Fibroblast of peridontal ligament (primary cell): ENCODE data around the gene SRPK2.
"Not testable (repeated sequence)": the region's sequence is repeated elsewhere in the genome, so short reads cannot be mapped to it uniquely, and the experiment has no call there.

Experiments used
- DNase-seq: peaks from one replicate; pipeline ENCODE4 v3.0.0-alpha.2; 2010; ENCODE audit errors: extremely low read depth

SRPK2 gene

DNA sequence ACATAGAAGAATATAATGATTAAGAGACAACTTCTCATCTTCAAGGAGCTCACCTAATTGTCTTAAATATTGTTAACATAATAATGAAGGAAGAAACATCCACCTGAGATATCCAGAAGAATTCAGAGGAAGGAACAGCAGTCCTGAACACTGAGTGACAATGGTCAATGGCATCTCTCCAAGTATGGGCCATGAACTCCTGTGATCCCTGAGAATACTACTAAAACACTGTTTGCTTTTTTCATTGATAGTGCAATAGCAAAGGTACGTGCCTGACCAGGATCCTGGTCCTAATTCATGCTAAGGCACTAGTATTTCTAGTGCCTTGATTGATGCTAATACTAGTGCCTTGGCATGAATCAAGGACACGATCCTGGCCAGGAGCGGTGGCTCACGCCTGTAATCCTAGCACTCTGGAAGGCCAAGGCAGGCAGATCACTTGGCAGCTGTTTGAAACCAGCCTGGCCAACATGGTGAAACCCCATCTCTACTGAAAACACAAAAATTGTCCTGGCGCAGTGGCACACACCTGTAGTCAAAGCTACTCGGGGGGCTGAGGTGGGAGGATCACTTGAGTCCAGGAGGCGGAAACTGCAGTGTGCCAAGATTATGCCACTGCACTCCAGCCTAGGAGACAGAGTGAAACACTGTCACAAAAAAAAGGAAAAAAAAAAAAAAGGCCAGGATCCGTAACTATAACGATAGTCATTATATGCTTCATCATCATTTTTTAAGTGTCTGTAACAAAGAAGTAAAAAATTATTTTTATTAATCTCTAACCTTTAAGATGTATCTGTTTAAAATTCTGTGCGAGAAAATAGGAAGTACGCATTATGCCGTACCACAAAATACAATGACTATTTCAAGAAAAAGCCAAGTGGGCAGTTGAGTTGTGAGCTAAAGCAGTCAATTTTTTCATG, 49.1 kb downstream of the SRPK2 start:
- DNase-seq = no peak

DNA sequence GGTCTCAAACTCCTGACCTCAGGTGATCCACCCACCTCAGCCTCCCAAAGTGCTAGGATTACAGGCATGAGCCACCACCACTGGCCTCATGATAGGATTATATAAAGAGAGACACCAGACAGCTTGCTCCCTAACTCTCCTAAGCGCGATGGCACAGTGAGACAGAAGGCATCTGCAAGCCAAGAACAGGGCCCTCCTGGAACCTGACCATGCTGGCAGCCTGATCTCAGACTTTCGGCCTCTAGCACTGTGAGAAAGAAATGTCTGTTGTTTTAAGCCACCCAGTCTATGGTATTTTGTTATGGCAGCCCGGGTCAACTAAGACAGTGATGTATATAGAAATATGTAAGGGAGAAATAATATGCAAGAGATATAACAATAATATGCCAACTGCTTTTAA, 51.2 kb downstream of the SRPK2 start:
- no peak for DNase-seq

DNA sequence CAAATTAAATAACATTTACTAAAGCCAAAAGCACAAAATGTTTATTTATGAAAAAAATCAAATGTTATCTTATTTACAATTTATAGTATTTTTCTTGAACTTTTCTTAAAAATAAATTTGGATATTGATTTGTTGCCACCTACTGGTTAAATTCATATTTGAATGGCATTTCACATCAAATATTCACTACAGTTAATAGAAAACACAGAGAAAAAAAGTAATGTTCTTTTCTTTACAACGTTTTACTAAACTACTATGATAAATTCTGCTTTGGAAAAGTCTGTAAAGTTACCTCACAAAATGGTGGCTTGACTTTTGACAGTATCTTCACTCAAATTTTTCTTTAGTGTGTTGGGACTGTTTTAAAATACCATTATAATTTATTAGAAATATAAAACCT, 52.7 kb downstream of the SRPK2 start:
- peak; percentile 64 for DNase-seq

GRCh38 chr7:105332661-105333060, 56.1 kb downstream of the SRPK2 start:
- peak; percentile 32 for DNase-seq

DNA sequence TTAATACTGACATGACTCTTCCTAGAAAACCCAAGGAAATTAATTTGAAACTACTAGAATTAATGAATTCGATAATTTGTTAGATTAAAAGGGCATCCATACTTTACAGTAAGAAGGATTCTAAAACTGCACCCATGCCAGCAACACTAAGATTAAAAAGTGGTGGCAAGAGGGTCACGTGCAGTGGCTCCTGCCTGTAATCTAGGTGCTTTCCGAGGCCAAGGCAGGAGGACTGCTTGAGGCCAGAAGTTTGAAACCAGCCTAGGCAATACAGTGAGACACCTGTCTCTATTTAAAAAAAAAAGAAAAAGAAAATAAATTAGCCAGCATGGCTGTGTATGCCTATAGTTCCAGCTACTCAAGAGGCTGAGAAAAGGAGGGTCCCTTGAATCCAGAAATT, 58.2 kb downstream of the SRPK2 start:
- no peak for DNase-seq

GRCh38 chr7:105327201-105327600, 61.5 kb downstream of the SRPK2 start:
- no peak for DNase-seq

DNA sequence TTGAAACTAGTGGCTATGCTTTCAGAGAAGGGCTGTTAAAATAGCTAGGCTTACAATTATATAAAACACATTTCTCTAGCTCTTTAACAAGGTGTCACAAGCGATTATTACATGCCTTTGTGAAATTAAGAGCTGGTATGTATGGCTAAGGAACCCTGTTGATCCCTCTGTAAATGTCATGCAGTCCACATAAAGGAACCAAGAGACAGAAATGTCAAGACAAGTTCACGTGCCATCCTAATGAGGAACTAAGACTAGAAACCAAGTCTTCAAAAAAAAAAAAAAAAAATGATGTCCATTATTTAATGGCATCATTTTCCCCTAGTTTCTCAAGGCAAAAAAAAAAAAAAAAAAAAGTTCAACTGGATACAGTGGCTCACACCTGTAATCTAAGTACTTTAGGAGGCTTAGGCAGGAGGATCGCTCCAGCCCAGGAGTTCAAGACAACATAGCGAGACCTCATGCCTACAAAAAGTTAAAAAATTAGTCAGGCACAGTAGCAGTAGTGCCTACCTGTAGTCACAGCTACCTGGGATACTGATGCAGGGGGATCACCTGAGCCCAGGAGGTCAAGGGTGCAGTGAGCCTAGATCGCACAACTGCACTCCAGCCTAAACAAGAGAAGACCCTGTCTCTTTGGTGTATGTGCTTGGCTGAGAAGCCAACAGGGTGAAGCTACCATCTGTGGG, 63.4 kb downstream of the SRPK2 start:
- no peak for DNase-seq

DNA sequence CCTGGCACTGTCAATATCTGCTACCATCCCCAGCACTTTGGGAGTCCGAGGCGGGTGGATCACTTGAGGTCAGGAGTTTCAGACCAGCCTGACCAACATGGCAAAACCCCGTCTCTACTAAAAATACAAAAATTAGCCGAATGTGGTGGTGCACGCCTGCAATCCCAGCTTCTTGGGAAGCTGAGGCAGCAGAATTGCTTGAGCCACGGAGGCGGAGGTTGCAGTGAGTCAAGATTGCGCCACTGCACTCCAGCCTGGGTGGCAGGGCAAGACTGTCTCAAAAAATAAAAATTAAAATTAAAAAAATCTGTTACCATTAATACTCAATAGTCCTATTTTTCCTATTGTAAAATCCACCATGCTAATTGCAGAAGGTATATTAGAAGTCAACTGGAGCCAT, 64.1 kb downstream of the SRPK2 start:
- DNase-seq = not testable (repeated sequence)

- no peak for DNase-seq
These were observed 65.4 kb downstream of the SRPK2 start for GRCh38 chr7:105323366-105323765.

- DNase-seq = no peak
These were observed 66.0 kb downstream of the SRPK2 start for GRCh38 chr7:105322655-105323277.

GRCh38 chr7:105321754-105322455, 66.8 kb downstream of the SRPK2 start:
- no peak for DNase-seq

GRCh38 chr7:105320896-105321295, 67.8 kb downstream of the SRPK2 start:
- DNase-seq = no peak

DNA sequence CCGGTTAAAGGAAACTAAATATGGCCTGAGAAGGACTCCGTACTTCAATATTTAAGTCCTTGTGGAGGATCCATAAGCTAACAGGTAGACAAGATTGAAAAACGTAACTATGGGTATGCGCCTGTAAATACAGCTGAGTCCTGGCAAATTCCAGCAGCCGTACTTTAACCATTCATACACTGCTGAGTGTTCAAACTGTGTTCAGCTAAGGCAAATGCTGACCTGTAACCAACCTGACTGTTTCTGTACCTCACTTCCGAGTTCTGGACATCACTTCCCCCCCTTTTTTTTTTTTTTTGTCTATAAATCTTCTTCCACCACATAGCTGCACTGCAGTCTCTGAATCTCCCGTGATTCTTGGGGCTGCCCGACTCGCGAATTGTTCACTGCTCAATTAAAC, 69.1 kb downstream of the SRPK2 start:
- no peak for DNase-seq

DNA sequence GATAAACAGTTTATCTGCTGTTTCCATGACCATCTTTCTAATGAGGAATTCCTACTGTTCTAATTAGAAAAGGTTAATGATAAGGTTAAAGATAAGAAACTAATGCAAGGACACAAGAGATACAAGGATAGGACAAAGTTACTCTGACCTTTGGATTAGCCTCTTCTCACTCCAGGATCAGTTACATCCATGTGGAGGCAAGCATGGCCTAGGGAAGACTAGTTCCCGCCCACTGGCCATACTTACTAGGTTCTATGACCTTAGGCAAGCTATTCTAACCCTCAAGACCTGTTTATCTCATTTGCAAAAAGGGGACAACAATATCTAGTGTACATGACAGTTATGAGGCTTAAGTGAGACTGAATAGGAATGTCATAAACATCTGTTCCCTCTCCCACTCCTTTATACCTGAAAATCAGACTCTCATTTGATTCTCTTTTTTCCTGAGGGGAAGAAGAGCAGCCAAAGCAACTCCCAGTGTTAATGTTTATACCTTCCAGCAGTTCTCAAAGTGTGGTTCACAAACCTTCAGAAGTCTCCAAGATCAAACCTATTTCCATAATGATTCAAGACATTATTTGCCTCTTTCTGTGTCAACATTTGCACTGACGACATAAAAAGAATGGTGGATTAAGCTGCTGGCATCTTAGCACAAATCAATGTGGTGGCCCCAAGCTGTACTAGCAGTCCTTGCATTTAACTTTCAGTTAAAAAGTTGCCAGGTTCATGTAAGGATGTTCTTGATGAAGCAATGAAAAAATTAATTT, 72.0 kb downstream of the SRPK2 start:
- no peak for DNase-seq

- peak; percentile 31 for DNase-seq
These were observed 73.4 kb downstream of the SRPK2 start for GRCh38 chr7:105315357-105315756.

DNA sequence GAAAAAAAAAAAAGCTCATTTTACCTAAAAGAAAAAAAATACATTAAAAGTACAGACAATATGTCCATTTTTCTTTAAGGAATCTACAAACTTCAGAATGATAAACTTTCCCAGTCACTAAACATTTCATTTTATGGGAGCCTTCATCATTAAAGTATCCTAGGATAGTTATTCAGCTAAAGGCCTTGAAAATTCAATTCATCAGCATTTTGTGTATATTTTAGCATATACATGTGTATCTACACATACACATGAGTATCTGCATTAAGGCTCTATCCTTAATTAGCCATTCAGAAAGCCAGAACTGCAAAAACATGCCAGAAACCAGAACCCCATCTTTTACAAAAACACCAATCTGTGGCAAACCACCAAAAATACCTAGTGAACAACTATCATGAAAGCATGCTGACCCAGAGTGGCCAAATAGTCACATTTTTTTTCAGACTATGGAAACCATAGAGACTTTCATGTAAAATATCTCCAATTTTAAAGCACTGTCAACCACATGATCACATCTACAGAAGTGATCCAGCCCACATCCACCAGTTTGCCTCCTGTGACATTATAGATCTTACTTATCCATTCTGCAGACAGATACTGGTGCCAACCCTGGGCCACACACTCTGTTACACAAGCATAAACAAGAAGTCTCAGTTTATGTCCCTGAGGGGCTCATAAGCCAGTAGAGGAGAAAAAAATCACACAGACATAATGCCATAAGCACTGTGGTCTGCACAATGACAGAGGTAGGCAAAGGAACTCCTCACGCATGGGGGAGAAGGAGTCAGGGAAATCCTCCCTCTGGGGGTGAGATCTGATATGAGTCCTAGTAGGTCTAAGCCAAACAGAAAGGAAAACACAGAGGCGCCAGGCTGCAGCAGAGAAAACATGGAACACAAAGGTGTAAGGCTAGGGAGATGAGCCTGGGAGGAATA, 79.2 kb downstream of the SRPK2 start:
- DNase-seq = no peak

DNA sequence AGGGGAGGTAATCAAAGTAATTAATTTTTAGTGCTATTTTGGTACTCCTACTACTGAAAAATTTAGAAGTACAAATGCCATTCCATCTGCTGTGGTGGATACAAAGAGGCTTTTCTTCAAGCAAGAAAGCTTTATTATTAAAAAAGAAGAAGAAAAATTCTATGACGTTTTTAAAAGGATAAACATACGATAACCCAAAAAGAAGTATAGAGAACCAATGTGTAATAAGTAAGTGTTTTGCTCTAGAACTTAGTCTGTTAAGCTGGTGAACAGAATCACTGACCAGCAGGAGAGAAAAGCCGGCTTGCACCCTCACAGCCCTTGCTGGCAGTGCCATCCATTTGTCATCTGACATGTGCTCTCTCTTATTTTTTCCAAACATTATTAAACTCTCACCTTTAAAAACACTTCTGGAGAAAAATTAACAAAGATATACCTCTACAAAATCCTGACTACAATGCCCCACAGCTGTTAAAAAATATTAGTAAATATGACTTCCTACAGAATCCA, 81.5 kb downstream of the SRPK2 start:
- no peak for DNase-seq

GRCh38 chr7:105306298-105306748, 82.4 kb downstream of the SRPK2 start:
- no peak for DNase-seq

DNA sequence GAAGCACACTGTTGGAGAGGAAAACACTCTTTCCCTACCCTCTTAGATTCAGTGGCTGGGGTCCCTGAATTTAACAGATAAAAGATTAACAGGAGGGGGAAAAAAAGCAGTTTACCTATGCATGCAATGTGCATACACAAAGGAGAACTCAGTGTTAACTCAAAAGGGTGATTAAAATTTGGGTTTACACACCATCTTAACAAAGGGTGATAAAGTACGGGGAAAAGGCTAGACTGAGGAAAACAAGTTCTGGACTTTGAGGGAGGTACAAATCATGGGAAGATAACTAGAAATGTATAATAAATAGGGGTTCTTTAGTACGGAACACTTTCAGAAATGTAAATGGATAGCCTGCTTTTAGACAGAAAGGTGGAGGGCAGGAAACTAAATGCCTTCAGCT, 83.1 kb downstream of the SRPK2 start:
- DNase-seq = no peak
